H4 (cell line): Measurements from ENCODE around the gene COX10. TPM values are rescaled to one million over a fixed set of nuclear protein-coding genes. Genes with fewer than 3 reads are reported as not detected.
"Not testable (repeated sequence)": the region's sequence is repeated elsewhere in the genome, so short reads cannot be mapped to it uniquely, and the experiment has no call there.

Experiments
- DNase-seq: peaks from one replicate; pipeline ENCODE4 v3.0.0-alpha.2; 2015; ENCODE audit warnings: low spot score
- total RNA-seq: library from RNA; depleted of rRNA; stranded (reverse); fragments of >200 nt; shearing (Covaris generic); gene quantifications from 2 replicates; pipeline ENCODE4 v1.2.3, GENCODE V29; 2014; rRNA removed

The COX10 gene
- total RNA-seq: 25.0 and 28.3 TPM in 2 replicates

DNA sequence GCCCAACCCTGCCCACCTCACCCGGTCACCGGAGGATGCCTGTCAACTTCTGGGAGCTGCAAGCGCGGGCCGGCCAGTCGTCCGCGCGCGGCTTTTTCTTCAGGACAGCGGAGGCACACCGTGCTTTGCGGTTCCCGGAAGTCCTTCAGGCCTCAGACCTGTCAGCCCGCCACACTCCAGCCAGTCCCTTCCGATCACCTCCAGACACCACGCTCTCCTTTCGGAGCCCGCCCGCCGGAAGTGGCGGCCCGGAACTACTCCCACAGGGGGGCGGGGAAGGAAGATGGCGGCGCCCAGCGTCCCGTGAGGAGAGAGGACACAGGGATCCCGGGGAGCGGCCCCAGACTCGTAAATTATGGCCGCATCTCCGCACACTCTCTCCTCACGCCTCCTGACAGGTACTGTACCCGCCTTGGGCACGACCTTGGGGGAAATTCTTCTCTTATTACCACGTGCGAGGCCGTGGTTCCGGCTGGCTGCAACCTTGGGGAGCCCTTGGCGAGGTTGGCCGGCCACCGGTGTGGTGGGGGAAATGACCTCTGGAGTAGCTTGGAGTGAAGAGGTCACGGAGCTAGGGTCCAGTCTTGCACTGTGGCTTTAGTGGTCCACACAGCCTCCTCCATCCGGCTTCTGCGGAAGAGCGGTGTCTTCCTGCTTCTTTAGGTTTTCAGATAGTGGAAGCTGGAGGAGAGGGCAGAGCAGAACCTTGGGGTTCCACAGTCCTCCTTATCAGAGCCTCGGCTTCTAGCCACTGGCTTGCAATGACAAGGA lies at the start of gene COX10:
Gene COX10 (plus strand): TSS at position 254 of the 771 bp plus-strand sequence. CDS start 102 bp downstream, at position 356.
- DNase-seq: peak; percentile 84

DNA sequence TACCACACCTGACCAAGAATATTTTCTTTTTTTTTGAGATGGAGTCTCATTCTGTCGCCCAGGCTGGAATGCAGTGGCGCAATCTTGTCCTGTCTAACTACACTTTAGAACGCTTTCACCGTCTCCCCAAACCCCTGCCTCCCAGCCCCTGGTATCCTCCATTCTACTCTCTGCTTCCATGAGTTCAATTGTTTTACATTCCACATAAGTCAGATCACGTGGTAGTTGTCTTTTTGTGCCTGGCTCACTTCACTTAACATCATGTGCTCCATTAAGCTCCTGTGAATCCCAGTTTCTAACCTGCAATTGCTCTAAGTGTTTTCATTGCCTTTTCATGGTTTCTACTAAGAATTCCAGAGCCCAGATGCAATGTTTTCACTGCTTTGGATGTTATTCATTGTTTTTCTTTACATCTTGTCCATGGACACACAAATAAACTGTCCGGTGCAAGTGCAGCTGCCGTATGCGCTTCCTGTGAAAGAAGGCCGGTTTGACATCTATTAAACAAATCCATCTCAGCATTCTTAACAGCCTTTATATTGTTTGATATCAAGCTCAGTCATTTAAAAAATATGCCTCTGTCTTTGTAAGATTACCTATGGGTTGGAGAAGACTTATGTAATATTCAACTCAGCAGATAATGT lies 47.5 kb upstream of the COX10 start:
- not testable (repeated sequence) for DNase-seq

DNA sequence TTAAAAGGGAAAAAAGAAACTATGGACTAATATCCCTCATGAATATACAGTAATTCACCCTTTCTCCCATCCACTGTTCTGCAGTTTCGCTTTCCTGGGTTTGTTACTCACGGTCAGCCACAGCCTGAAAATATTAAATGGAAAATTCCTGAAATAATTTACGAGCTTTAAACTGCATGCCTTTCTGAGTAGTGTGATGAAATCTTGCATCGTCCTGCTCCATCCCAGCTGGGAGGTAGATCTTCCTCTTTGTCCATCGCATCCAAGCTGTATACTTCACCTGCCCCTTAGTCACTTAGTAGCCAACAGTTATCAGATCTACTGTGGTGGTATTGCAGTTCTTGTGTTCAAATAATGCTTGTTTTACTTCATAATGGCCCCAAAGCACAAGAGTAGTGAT lies 39.5 kb upstream of the COX10 start:
- not testable (repeated sequence) for DNase-seq

DNA sequence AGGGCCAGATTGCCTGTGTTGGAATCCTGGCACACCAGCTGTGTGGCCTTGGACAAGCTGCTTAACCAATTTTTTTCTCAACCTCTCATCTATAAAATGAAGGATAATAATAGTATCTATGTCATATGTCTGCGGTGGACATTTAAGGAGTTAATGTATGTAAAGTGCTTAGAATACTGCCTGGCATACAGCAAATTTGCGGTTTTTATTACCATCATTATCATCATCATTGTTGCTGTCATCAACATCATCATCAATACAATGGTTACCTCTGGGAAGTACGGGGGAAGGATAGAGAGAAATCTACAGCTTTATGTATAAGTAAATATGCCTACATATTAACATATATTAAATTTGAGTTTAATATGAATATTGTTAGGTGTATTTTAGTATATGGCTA lies 37.1 kb upstream of the COX10 start:
- DNase-seq: no peak

DNA sequence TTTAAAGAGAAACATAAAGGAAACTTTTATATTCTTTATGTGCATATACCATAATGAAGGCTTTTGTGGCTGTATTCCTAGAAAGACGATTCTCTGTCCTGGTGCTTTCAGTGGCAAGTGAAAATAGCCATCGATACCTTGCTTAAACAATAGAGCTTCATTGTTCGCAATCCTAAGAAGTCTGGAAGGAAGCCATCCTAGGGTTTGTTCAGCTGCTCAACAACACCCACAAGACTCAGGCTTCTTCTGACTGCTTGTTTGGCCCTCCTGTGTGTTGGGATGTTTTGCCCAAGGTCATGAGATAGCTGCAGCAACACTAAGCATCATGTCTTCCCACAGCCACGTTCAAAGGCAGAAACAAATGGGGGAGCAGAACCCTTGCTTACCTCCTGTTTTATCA lies 36.1 kb upstream of the COX10 start:
- no peak for DNase-seq

DNA sequence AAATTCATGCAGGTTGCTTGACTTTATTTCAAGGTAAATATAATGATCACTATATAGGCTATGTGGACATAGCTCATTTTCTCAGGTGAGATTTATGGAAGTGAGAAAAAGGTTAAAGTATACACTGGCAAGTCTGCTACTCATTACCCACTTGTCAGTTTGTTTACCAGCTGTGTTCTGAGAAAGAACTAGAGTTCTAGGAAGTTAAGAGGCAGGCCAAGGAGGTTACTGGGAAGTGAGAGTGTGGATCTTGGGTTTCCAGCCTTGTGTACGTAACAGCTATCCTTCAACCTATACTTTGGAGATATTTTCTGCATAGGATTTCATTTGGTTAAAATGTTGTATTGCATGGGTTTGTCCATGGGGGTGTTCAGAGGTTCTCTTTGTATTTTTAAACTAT lies 31.9 kb upstream of the COX10 start:
- DNase-seq: no peak

DNA sequence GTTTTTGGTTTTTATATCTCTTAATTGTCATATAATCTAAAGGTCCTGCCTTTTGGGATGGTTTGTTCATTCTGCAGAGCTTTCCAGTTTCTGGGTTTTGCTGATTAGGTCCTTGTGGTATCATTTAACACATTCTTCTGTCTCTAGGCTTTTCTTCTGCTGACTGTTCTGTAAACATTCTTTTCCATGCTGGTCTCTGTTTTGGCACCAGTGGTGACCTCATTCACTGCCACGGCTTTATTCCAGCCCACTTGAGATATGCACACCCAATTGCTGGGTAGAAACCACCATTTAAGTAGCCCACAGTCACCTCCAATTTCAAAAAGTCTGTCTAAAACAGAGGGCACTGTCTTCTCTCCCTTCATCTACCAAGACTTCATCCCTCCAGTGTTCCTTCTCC lies 31.1 kb upstream of the COX10 start:
- DNase-seq: peak; percentile 74

DNA sequence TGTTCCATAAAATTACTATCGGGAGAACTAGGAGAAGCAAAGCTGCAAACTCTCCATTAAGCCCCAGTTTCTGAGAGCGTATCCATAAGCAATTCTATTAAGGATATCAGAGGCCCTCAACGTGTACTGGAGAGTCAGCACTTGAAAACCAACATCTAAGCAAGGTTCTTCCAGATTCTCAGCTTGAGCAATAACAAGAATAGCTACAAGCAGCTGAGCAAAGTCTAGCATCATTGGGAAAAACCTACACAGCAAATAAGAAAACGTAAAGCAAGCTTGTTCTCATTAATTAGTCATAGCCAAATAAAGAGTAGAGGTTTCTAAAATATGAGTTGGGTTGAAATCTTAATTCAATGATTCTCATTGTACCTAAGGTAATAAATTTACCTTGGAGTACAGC lies 26.9 kb upstream of the COX10 start:
- DNase-seq: no peak

DNA sequence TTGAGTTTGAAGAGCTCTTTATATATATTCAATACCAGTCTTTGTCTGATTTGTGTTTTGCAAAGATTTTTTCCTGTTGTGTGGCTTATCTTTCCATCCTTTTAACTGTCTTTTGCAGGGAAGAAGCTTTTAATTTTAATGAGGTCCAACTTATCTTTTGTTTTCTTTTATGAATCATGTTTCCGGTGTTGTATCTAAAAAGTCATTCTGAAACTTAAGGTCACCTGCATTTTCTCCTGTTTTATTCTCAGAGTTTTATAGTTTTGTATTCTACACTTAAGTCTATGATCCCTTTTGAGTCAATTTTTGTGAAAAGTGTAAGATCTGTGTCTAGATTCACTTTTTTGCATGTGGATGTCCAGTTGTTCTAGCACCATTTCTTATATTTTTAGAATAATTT lies 24.6 kb upstream of the COX10 start:
- DNase-seq: no peak

DNA sequence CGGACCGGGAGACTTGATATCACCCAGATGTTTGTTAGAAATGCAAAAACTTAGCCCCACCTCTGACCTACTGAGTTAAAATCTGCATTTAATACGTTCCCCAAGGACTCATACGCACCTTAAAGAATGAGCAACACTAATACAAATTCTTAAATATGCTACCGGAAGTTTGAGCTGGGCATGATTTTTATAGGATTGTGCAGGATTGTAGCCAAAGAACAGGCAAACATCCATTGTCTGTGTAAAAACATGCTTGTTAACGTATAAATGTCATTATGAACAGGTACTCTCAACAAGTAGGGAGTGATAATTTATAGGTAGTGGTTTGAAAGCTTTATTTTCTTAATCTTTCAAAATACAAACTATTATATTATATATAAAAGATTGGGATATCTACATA lies 22.3 kb upstream of the COX10 start:
- no peak for DNase-seq

DNA sequence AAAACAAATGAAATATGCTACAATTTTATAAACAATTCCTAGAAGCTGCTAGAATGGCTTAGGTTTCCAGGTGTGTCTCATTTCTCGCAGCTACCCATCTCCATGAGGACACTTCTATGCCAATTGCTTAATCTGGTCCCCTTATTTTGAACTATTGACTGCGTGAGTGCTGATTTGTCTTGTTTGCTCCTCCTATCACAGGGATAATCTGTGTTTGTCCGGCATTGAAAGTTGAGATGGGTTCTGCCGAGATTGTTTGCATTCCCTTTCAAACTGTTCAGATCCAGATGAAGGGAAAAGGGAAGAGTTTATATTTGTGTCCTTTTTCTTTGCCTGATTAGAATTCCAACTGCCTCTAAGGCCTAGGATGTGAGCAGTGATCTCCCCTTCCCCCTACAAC lies 21.7 kb upstream of the COX10 start:
- DNase-seq: no peak

DNA sequence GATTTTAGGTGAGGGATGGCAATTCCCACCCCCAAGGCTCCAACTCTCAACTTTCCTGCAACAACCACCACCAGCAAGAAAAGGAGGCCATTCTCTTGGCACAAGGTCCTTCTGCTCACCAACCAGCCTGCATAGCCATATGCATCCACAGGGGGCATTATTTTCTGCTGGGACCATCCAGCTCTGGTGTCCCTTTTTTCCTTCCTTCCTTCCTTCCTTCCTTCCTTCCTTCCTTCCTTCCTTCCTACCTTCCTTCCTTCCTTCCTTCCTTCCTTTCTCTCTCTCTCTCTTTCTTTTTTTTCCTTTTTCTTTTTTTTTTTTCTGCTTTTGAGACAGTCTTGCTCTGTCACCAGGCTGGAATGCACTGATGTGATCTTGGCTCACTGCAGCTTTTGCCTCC lies 21.1 kb upstream of the COX10 start:
- DNase-seq: no peak

DNA sequence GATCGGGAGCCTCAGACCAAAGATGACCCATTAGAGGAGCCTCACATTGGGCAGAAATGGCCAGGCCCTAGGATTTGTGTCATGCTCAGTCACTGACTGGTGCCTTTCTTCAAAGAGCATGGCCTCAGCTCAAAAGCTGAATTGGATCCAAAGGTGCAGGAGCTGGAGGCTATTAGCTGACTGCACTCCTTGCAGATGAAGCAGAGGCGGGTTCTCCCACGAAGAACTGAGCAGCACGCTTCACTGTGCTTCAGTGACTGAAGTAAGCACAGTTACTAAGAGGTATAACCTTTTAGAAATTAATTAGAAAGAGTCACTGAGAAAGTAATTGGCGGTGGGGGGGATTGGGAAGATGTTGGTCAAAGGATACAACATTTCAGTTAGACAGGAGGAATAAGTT lies 18.7 kb upstream of the COX10 start:
- no peak for DNase-seq

DNA sequence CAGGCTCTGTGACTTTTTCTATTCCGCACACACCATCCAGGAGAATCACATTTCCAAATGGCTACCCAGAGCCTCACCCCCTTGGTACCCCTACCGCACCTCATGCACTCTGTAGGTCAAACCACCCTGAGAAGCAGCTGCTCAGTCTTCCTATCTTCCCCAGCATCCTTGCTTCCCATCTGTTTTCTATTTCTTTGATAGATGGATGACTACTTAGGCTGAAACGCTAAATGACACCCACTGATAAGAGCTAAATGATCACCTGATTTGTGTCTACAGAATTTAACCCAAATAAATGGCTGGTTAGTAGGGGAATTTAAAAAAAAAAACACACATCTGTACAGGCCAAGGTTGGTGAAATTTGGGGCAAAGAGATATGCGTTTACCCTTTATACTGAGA lies 17.6 kb upstream of the COX10 start:
- no peak for DNase-seq

DNA sequence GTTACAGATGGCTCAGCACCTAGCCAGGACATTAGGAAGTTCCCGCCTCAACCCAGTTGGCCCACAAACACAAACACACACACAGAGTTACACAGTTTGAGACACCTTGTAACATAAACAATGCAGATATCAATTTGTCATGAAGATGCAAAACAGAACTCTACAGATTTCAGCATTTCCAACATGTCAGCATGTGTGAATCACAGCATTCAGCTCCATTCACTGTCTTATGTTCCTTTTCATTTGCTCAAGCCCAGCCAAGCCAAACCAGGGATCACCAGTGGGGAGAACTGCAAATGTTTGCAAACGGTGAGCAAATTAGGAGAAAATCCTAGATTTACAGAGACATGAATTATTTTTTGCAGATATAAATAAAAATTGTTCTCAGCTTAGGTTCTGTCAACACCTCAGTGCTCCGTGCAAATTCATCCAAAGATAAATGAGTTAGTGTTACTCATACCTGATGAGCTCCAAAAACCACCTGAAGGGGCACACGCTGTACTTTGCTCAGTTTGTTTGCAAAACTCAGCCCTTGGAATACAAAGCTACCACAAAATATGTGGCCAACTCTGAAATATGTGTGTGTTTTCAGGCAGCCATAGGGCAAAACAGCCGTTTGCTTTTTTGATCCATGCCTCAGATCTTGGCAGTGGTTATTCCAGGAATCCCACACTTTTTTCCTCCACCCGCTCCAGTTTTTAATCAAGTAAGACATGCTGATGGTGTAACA lies 16.3 kb upstream of the COX10 start:
- no peak for DNase-seq

DNA sequence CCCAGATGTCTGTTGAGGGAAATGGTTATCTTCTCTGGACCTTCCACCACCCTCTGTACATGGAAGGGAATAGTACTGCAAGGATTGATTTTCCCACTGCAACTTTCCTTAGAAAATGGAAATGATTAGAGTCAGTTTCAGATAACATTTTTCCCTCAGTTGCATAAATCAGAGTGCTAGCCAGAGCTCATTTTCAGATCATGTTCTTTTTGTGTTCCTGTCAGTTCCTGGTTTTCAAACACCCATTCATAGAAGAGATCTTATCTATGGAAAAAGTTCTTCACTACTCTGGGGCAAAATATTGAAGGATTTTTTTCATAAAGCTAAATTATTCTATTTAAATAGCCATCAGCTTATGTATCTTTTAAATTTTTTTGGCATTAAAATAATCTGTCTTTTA lies 11.7 kb upstream of the COX10 start:
- DNase-seq: no peak

DNA sequence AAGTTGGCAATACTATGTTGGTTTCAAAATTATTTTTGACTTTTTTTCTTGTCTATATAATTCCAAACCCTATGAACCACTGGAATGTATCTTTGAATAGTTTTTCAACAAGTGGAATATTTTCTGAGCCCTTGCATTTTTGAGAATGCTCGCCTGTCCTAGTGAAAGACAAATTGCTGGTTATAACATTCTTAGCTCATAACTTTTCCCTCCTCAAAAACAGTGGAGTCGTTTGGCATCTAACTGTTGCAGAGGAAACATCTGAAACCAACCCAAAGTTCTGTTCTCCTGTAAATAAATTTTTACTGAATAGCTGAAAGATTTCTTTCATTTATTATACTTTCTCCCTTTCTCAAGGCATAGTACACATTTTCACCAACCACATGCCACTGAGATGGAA lies 11.3 kb upstream of the COX10 start:
- DNase-seq: no peak

DNA sequence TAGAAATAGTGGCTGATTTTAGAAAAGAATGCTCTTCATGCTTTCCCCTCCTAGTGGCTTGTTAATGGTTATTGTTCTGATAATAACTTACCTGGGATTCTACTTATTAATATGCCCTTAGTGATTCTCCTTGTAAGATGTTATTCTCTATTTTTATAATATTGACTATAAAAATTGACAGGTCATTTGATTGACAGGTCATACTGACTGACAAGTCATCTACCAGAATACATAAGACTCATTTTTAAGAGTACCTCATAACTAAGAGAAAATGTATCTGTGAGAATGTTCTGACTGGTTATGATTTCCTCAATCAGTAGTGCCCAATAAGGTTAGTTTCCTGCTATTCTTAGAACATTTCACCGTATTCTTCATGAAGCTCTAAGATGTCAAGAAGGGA lies 8.6 kb upstream of the COX10 start:
- DNase-seq: no peak

DNA sequence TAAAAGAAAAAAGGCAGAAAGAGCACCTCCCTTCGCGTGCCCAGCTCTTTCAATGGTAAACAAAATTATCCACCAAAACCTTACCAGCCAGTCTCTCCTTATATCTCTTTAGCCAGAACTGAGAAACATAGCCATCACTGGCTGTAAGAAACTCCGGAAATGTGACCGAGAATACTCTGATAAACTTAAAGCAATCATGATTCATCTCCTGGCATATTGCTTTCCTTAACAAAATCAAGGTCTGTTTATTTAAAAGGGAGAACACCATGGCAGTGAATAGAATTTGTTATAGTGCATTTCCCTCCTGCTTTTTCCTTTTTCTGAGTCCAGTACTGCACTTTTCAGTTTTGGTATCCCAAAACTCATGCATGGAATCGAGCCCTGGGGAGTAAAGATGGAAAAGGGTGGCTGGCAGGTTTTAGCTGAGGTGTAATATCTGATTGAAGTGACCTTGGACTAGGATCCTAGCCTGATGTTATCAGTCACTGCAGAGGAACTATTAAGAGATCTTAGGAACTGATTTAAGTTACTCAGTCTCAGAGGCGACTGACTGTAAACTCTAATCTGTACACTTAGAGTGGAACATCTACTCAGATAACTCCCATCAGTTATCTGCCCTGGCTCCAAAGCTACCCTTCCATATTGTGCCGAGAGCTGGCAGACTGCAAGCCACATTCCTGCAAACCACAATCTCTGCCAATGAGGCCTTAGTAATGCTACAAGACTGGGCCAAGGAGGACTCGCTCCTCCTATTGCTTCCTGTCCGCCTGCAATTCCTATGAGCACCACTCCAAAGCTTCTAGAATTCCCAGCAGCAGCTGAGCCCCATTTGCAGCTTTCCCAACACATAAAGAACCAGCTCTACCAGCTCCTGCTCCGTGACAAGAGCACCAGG lies 7.4 kb upstream of the COX10 start:
- DNase-seq: peak; percentile 94

DNA sequence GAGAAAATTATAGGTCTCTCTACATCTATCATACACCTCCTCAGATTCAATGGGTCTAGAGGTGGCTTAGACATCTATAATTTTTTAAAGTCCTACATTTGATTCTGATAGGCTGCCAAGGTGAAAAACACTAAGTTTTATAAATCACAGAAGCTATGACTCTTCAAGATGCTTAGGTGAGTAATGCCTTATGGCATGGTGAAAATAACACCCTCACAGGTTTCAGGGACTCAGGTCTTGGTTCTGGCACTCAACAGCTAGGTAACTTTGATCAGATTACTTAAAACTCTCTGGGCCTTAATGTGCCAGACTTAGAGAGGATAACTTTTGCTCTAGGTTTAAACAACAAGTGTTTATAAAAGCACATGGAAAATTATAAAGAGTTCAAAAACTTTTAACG lies 2.0 kb upstream of the COX10 start:
- DNase-seq: no peak

DNA sequence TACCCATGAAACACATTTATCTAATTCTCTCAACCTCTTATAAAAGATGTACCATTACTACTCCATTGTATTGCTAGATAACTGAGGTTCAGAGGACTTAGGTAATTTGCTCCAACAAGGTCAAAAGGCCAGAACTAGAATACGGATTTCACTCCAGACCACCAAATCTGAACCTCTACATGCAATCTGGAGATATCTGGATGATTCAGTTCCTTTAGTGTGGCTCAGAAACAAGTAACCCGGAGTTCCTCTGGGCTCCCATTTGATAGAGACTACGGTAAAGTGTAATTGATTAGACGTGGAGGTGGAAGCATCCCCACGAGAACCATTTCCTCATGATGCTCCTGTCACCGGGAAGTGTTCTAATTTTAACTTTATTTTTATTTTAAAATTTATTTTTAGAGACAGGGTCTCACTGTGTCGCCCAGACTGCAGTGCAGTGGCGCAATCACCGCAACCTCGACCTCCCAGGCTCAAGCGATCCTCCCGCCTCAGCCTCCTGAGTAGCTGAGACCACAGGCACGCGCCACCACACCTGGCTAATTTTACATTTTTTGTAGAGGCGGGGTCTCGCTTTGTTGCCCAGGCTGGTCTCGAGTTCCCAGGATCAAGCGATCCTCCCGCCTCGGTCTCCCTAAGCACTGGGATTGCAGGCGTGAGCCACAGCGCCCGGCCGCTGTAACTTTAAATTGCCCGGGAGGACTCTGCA lies 608 bp upstream of the COX10 start:
- no peak for DNase-seq
